Activated naive CD8-positive, alpha-beta T cell treated with anti-CD3 and anti-CD28 coated beads, Interleukin-2, amount 10 ng/mL, durations not matched to agents 7 days and 5 days (primary cell): ENCODE data around the gene ZNF253. TPM values are rescaled to one million over a fixed set of nuclear protein-coding genes. Genes with fewer than 3 reads are reported as not detected.
"Not testable (repeated sequence)": the region's sequence is repeated elsewhere in the genome, so short reads cannot be mapped to it uniquely, and the experiment has no call there.

ENCODE experiments used
- ATAC-seq: fragments of 150-1000 bp; cut with Tn5 transposase; one replicate; pipeline ENCODE4 v1.10.0; 2021; ENCODE audit warnings: low read depth, moderate library complexity
- POLR2A ChIA-PET: fragments of 350-600 bp; sonication (Branson Sonifier 250); formaldehyde crosslinking; loops from one replicate; lab custom pipeline; 2021; ENCODE audit warnings: antibody characterized with exemption; lab: Charles Lee
- DNase-seq: peaks from one replicate; pipeline ENCODE4 v3.0.0; 2021
- H3K27ac Mint-ChIP-seq: one replicate; pipeline ENCODE4 v1.8.0; 2022; ENCODE audit warnings: mild to moderate bottlenecking, mixed read lengths
- H3K27me3 Mint-ChIP-seq: one replicate; pipeline ENCODE4 v1.8.0; 2022; ENCODE audit warnings: mild to moderate bottlenecking, moderate library complexity, mixed read lengths
- H3K36me3 Mint-ChIP-seq: one replicate; pipeline ENCODE4 v1.8.0; 2021; ENCODE audit warnings: mild to moderate bottlenecking, mixed read lengths
- H3K4me1 Mint-ChIP-seq: one replicate; pipeline ENCODE4 v1.8.0; 2021; ENCODE audit warnings: mixed read lengths
- H3K4me3 Mint-ChIP-seq: one replicate; pipeline ENCODE4 v1.8.0; 2022; ENCODE audit warnings: mild to moderate bottlenecking, moderate library complexity, mixed read lengths
- H3K9me3 Mint-ChIP-seq: one replicate; pipeline ENCODE4 v1.8.0; 2021; ENCODE audit warnings: mixed read lengths
- total RNA-seq, 2 experiments: library from RNA; stranded (reverse); gene quantifications; one replicate each; pipeline ENCODE4 v1.2.3, GENCODE V29; 2021

ZNF253 gene
- total RNA-seq, 2 experiments from 2014 or later = 25.6 to 32.4 TPM

DNA sequence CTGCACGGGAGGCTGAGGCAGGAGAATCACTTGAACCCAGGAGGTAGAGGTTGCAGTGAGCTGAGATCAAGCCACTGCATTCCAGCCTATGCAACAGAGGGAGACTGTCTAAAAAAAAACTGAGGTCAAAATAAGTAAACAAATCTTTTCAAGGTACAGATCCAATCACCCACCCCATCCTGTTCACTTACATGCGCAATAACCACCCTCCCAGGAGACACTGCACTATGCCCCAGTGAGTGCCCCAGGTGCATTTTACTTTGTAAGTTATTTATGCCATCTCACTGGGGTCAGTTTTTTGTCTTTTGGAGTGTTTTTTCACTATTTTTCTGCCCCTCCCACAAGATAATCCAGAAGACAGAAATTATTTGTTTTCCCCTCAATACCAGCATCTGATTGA lies 6.9 kb upstream of the ZNF253 start:
- DNase-seq = no peak
- peaks cover 47% of the 10 kb centered on the region for H3K36me3 Mint-ChIP-seq
- POLR2A ChIA-PET = no interaction called here
- H3K9me3 Mint-ChIP-seq = peaks cover 33% of the 10 kb centered on the region
- H3K4me1 Mint-ChIP-seq = peaks cover 7% of the 10 kb centered on the region
- no peak overlapping the region for H3K4me3 Mint-ChIP-seq
- H3K27ac Mint-ChIP-seq = no peak overlapping the region
- no peak for ATAC-seq
- no peaks in the 10 kb centered on the region for H3K27me3 Mint-ChIP-seq

DNA sequence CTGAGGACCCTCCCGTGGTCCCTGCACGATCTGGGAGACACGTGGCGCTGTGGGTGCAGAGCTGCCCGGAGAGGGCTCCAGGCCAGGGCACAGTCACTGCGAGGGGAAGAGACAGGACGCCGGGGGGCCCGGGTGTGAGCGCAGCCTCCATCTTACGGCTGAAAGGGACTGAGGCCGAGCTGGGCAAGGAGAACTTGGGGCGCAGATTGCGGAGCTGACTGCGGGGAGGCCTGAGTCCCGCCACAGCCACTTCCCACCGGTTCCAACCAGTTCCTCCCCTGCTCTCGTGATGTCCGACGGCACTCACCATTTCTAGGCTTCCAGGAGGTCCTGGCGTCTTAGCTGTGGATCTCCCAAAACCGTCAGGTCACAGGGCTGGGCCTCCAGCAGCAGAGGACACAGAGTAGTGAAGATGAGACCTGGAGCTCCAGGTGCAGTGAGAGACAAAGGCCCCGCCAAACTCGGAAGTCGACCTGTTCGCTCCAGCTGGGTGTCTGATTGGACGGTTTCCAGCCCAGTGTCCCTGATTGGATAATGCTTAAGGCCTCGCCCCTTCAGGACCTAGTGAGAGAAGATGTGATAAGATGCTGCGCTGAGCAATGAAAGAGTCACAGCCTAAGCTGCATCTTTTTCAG lies 4.8 kb upstream of the ZNF253 start:
- peaks cover 8% of the 10 kb centered on the region for H3K4me1 Mint-ChIP-seq
- DNase-seq (peak; percentile 48), ATAC-seq (peak; percentile 44)
- peak overlapping the region; percentile 77 for H3K4me3 Mint-ChIP-seq
- peak overlapping the region; percentile 72 for H3K27ac Mint-ChIP-seq
- peaks cover 34% of the 10 kb centered on the region for H3K36me3 Mint-ChIP-seq
- no peaks in the 10 kb centered on the region for H3K27me3 Mint-ChIP-seq
- POLR2A ChIA-PET = interaction anchor here (0.8 to 2.4 kb wide), 4 partner anchors 9 to 482 kb away, joined by 3 to 13 read pairs (median 6); partner anchors contain the start of genes ZNF506 and ZNF93
- peaks cover 27% of the 10 kb centered on the region for H3K9me3 Mint-ChIP-seq

DNA sequence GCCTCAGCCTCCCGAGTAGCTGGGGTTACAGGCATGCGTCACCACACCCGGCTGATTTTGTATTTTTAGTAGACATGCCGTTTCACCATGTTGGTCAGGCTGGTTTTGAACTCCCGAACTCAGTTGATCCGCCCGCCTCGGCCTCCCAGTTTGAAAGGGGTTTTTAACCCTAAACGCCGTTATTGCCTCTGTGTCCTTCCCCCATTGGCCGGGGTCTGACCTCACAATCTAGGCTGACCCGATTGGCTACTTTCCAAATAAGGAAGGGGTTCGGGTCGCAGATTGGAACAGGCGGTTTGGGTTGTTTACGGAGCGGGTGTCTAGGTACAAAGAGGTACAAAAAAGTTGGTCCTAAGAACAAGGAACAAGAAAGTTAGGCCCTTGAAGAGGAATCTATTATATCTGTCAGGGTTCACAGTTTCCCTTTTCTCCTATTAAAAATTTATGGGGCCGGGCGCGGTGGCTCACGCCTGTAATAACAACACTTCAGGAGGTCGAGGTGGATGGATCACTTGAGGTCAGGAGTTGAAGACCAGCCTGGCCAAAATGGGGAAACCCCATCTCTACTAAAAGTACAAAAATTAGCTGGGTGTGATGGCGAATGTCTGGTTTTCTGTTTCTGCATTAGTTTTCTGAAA lies 1.0 kb downstream of the ZNF253 start:
- H3K27me3 Mint-ChIP-seq = no peaks in the 10 kb centered on the region
- peak overlapping the region; percentile 97 for H3K4me3 Mint-ChIP-seq
- DNase-seq (peak; percentile 63), ATAC-seq (peak; percentile 13)
- peak overlapping the region; percentile 98 for H3K27ac Mint-ChIP-seq
- H3K4me1 Mint-ChIP-seq = peaks cover 16% of the 10 kb centered on the region
- peaks cover 9% of the 10 kb centered on the region for H3K9me3 Mint-ChIP-seq
- H3K36me3 Mint-ChIP-seq = peaks cover 28% of the 10 kb centered on the region
- POLR2A ChIA-PET = interaction anchor here (0.7 to 4.6 kb wide), 16 partner anchors 16 to 1985 kb away, joined by 3 to 87 read pairs (median 8); partner anchors contain the start of genes ATP13A1, ZNF101, ZNF14 and ZNF431

DNA sequence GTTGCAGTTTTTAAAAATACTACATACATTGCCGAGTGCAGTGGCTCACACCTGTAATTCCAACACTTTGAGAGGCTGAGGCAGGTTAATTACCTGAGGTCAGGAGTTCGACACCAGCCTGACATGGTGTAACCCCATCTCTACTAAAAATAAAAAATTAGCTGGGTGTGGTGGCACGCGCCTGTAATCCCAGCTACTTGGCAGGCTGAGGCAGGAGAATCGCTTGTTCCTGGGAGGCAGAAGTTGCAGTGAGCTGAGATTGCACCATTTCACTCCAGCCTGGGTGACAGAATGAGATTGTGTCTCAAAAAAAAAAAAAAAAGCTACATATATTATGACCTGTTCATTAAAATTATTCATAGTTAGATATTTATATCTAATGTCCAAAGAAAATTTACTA lies 4.4 kb downstream of the ZNF253 start:
- POLR2A ChIA-PET = interaction anchor here (1.6 to 2.2 kb wide), 2 partner anchors 31 to 49 kb away, joined by 4 to 10 read pairs; partner anchors contain the start of genes ZNF506 and ZNF93
- H3K36me3 Mint-ChIP-seq = peaks cover 53% of the 10 kb centered on the region
- DNase-seq, H3K4me3 Mint-ChIP-seq, H3K27ac Mint-ChIP-seq, ATAC-seq, H3K27me3 Mint-ChIP-seq: not testable (repeated sequence)
- peaks cover 18% of the 10 kb centered on the region for H3K4me1 Mint-ChIP-seq
- peaks cover 10% of the 10 kb centered on the region for H3K9me3 Mint-ChIP-seq

DNA sequence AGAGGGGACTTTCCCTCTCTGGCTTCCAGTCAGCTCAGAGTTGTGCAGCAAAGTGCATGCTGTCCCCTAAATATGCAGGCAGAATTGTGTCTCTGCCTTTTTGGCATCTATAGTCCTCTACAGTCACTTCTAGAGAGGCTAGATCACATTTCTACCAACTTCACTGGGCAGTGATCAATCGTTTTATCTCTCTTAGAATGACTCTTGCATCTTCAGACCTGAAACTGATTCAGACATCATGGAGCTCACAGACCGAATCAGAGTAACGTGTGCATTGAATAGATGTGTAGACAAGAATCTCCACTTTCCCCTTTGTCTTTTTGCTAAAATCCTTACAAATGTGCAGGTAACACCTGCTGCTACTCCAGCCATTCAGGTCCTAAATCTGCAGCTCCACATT lies 6.2 kb downstream of the ZNF253 start:
- POLR2A ChIA-PET = interaction anchor here (2.2 kb wide), 1 partner anchor 50 kb away, joined by 10 read pairs; the partner anchor contains the start of gene ZNF506
- no peak for ATAC-seq
- H3K27ac Mint-ChIP-seq = no peak overlapping the region

DNA sequence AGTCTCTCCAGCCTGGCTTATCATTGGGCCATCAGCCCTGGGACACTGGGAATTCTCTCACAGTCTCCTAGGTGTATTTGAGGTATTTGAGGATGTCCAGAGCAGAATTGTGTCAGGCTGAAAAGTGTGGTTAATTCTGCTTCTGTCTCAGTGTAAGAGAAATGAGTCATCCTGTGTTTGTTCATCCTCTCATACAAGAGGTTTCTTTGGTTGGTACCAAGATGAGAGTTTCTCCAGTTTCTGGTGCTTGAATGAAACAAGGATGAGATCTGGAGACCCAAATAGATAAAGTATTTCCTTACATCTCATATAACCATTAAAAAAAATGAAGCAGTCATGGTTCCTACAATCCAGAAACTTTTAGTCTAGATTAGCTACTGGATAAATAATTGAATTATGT lies 7.7 kb downstream of the ZNF253 start:
- POLR2A ChIA-PET = interaction anchor here (1.2 kb wide), 1 partner anchor 52 kb away, joined by 3 read pairs; the partner anchor contains the start of gene ZNF506
- ATAC-seq = no peak
- Mint-ChIP-seq H3K36me3 (peaks cover 73% of the 10 kb centered on the region), H3K4me1 (peaks cover 10% of the 10 kb centered on the region), H3K27me3 (no peaks in the 10 kb centered on the region), H3K9me3 (peaks cover 20% of the 10 kb centered on the region), H3K27ac (no peak overlapping the region), H3K4me3 (no peak overlapping the region)
- DNase-seq = no peak

More for the DNA sequence above, 6.2 kb downstream of the ZNF253 start:
- no peaks in the 10 kb centered on the region for H3K27me3 Mint-ChIP-seq
- DNase-seq = no peak
- H3K4me1 Mint-ChIP-seq = peaks cover 16% of the 10 kb centered on the region
- H3K4me3 Mint-ChIP-seq = no peak overlapping the region
- H3K9me3 Mint-ChIP-seq = peaks cover 17% of the 10 kb centered on the region
- H3K36me3 Mint-ChIP-seq = peaks cover 68% of the 10 kb centered on the region

DNA sequence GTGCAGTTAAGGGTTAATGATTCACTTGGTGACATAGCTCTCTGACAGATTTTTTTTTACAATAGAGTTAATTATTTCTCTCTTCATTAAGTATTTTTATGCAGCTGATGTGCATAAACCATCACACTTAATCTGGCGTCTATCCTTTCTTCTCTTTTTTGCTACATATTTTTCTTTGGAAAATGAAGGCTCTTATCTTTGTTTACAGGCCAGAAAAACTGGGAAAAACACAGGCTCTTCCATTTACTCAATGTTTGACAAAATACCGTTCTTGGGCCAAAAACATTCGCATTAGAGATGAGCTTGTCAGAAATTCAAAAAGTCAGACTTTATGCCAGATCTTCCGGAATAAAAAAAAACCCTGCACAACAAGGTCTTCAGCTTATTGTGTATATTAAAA lies 12.0 kb downstream of the ZNF253 start:
- Mint-ChIP-seq H3K36me3 (peaks cover 81% of the 10 kb centered on the region), H3K27me3 (no peaks in the 10 kb centered on the region), H3K27ac (no peak overlapping the region), H3K4me3 (no peak overlapping the region), H3K9me3 (peaks cover 24% of the 10 kb centered on the region), H3K4me1 (peaks cover 2% of the 10 kb centered on the region)
- POLR2A ChIA-PET = interaction anchor here (1.5 kb wide), 1 partner anchor 24 kb away, joined by 5 read pairs; no protein-coding TSS in a partner anchor
- DNase-seq (no peak), ATAC-seq (no peak)

DNA sequence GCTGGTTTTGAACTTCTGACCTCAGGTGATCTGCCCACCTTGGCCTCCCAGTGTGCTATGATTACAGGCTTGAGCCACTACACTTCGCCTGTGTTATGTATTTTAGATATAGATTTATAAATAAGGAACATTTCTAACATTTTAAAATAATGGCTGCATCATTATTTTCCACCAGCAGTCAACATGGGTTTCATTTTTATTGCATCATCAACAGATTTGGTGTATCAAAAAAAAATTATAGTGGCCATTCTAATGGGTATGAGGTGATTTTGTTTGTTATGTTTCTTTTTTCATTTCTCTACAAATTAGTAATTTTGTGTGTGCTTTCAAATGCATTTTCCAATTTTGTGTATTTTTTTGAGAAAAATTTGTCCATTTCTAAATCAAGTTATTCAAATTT lies 18.9 kb downstream of the ZNF253 start:
- Mint-ChIP-seq H3K27me3 (no peaks in the 10 kb centered on the region), H3K9me3 (peaks cover 23% of the 10 kb centered on the region), H3K36me3 (peaks cover 81% of the 10 kb centered on the region), H3K4me1 (no peaks in the 10 kb centered on the region), H3K27ac (no peak overlapping the region), H3K4me3 (no peak overlapping the region)
- ATAC-seq = no peak
- no peak for DNase-seq
- POLR2A ChIA-PET = no interaction called here

DNA sequence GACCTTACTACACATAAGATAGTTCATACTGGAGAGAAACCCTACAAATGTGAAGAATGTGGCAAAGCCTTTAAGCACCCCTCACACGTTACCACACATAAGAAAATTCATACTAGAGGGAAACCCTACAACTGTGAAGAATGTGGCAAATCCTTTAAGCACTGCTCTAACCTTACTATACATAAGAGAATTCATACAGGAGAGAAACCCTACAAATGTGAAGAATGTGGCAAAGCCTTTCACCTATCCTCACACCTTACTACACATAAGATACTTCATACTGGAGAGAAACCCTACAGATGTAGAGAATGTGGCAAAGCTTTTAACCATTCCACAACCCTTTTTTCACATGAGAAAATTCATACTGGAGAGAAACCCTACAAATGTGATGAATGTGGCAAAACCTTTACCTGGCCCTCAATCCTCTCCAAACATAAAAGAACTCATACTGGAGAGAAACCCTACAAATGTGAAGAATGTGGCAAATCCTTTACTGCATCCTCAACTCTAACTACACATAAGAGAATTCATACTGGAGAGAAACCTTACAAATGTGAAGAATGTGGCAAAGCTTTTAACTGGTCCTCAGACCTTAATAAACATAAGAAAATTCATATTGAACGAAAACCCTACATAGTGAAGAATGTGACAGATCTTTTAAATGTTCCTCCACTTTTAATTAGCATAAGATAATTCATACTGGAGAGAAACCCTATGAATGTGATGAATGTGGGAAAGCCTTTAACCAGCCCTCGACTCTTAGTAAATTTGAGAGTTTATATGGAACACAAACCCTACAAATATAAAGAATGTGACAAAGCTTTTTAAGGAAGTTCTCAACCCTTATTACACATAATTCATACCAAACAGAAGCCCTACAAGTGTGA lies 26.6 kb downstream of the ZNF253 start:
- Mint-ChIP-seq H3K9me3 (peaks cover 36% of the 10 kb centered on the region), H3K36me3 (peaks cover 61% of the 10 kb centered on the region)
- H3K4me1 Mint-ChIP-seq, DNase-seq, H3K4me3 Mint-ChIP-seq, H3K27ac Mint-ChIP-seq, ATAC-seq, H3K27me3 Mint-ChIP-seq, POLR2A ChIA-PET: not testable (repeated sequence)

DNA sequence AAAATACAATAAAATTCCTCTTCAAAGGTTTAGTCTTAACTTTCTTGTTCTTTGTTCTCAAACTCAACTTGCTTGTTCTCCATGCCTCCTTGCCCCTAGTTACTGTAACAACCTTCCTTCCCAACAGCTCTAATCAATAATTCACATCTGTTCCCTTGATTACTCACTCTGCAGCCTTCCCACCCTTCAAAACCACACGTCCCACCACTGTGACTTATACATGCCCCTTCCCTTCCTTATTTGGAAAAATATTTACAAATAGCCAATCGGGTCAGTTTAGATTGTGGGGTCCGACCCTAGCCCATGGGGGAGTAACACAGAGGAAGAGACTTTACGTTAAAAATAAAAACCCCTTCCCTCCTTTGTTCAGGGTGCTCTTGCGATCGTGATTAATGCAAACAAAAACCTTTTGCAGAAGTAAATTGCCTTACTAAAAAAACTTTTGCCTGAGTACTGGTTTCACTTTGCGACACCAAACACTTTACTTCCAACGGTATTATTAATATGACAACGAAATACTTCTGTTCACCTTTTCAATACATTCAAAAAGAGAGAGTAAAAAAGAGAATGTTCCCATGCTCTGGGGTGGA lies 34.6 kb downstream of the ZNF253 start:
- Mint-ChIP-seq H3K27me3 (no peaks in the 10 kb centered on the region), H3K36me3 (peaks cover 74% of the 10 kb centered on the region), H3K4me3 (peak overlapping the region; percentile 93), H3K4me1 (peaks cover 21% of the 10 kb centered on the region), H3K9me3 (peaks cover 49% of the 10 kb centered on the region), H3K27ac (peak overlapping the region; percentile 93)
- POLR2A ChIA-PET = interaction anchor here (0.6 to 4.1 kb wide), 17 partner anchors 10 to 665 kb away, joined by 3 to 62 read pairs (median 6); partner anchors contain the start of genes ATP13A1, ZNF101, ZNF14 and ZNF253
- ATAC-seq (peak; percentile 4), DNase-seq (no peak)

DNA sequence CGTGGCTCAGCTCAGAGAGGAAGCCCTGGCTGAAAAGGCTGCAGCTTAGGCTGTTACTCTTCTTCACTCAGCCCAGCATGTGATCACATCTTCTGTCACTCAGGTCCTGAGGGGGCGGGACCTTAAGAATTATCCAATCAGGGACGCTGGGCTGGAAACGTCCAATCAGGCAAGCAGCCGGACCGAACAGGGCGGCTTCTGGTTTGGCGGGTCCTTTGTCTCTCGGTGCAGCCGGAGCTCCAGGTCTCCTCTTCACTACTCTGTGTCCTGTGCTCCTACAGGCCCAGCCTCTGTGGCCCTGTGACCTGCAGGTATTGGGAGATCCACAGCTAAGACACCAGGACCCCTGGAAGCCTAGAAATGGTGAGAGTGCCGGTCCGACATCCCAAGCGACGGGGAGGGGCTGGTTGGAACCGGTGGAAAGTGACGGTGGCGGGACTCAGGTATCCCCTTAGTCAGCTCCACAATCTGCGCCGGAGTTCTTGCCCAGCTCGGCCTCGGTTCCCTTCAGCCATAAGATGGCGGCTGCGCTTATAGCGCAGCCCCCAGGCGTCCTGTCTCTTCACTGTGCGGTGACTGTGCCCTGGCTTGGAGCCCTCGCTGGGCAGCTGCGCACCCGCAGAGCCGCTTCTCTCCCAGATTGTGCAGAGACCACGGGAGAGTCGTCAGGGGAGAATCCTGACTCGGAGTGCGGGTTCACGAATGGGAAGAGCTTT lies 35.2 kb downstream of the ZNF253 start, which contains the start of gene ZNF93:
TSS of gene ZNF93 (plus strand) at position 218 of the 716 bp plus-strand sequence. CDS start at position 361, 143 bp downstream.
- POLR2A ChIA-PET = interaction anchor here (0.9 to 4.1 kb wide), 24 partner anchors 11 to 761 kb away, joined by 3 to 62 read pairs (median 4); partner anchors contain the start of genes ATP13A1, ZNF101, ZNF14 and ZNF253
- Mint-ChIP-seq H3K9me3 (peaks cover 48% of the 10 kb centered on the region), H3K27me3 (no peaks in the 10 kb centered on the region), H3K4me1 (peaks cover 25% of the 10 kb centered on the region), H3K4me3 (peak within 1 kb of the TSS; percentile 93), H3K36me3 (peaks cover 75% of the 10 kb centered on the region), H3K27ac (peak within 1 kb of the TSS; percentile 93)
- ATAC-seq (peak; percentile 96), DNase-seq (peak; percentile 83)

DNA sequence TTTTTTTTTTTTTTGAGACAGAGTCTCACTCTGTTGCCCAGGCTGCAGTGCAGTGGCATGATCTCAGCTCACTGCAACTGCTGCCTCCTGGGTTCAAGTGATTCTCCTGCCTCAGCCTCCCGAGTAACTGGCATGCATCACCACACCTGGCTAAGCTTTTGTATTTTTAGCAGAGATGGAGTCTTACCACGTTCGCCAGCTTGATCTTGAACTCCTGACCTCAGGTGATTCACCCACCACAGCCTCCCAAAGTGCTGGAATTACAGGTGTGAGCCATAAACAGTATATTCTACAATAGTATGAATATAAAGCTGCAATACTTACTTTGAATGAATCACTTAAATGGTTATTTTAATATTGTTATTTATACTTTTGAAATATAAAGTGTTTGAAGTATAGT lies 41.9 kb downstream of the ZNF253 start:
- Mint-ChIP-seq H3K4me1 (peaks cover 14% of the 10 kb centered on the region), H3K9me3 (peaks cover 37% of the 10 kb centered on the region), H3K36me3 (peaks cover 89% of the 10 kb centered on the region)
- DNase-seq, ATAC-seq, H3K27ac Mint-ChIP-seq, POLR2A ChIA-PET, H3K4me3 Mint-ChIP-seq, H3K27me3 Mint-ChIP-seq: not testable (repeated sequence)
